Measurements from ENCODE around the gene PRDM16. TPM values are rescaled to one million over a fixed set of nuclear protein-coding genes. Genes with fewer than 3 reads are reported as not detected.

PRDM16 gene
- total and polyA plus RNA-seq, 2 of the 13 experiments (the other 11 are each of a cell fraction or from before 2014, with no cell fraction given), result 0.15 to 0.81 TPM

DNA sequence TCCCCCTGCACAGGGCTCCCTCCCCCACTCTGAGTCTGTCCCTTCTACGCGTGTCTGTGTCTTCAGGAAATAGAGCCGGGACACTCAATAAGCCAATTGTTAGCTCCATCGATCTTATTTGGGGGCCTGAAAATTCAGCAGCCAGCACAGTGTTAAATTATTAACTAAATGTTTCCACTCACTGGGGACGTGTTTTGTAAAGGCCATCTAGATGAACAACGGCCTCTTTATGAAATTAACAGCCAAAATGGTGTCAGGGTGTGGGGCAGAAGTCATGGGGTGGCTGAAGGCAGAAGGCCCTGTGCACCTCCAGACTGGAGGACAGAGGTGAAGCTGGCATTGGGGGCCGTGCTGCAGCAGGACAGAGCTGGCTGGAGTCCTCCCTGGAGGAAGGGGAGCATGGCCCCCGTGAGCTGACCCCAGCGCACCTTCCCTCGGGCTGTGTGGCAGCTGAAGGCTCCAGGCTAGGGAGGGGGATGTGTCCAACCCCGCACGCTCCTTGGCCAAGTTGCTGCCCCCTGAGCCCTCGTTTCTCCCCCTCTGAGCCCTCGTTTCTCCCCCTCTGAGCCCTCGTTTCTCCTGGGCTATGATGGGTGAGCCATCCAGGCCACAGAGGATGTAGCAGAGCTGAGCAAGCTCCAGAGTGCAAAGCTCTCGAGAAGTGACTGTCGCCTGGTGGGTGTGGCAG lies 271.7 kb downstream of the PRDM16 start (continued):
- TF ChIP-seq SP140L (CRISPR knock-in tag; IDR thresholded peaks at IDR 0.05; ENCODE audit: borderline replicate concordance) (no peak), MATR3 (CRISPR knock-in tag; IDR thresholded peaks at IDR 0.05) (no peak), SCMH1 (CRISPR knock-in tag; IDR thresholded peaks at IDR 0.05; ENCODE audit: borderline replicate concordance) (no peak), HOXD1 (CRISPR knock-in tag; IDR thresholded peaks at IDR 0.05) (0 out of 2 replicates have a peak, but pooled peaks have one; percentile 39), WIZ (CRISPR knock-in tag; IDR thresholded peaks at IDR 0.05) (no peak), PHF5A (CRISPR knock-in tag; IDR thresholded peaks at IDR 0.05; ENCODE audit: low read depth, unreplicated experiment) (no peak), SMARCE1 (IDR thresholded peaks at IDR 0.05; ENCODE audit: borderline replicate concordance) (no peak), ETV5 (CRISPR knock-in tag; IDR thresholded peaks at IDR 0.05; ENCODE audit: borderline replicate concordance) (peak; percentile 71; the same call in 1 of the 2 replicates), RARA (CRISPR knock-in tag; IDR thresholded peaks at IDR 0.05) (peak; percentile 63), YEATS4 (CRISPR knock-in tag; IDR thresholded peaks at IDR 0.05; ENCODE audit: borderline replicate concordance) (peak; percentile 74), SPEN (CRISPR knock-in tag; IDR thresholded peaks at IDR 0.05; ENCODE audit: low read depth) (no peak), ZNF703 (CRISPR knock-in tag; IDR thresholded peaks at IDR 0.05; ENCODE audit: borderline replicate concordance) (no peak), EEA1 (CRISPR knock-in tag; IDR thresholded peaks at IDR 0.05; ENCODE audit: borderline replicate concordance) (no peak), ZNF331 (CRISPR knock-in tag; IDR thresholded peaks at IDR 0.05) (peak; percentile 24; the same call in 1 of the 2 replicates)
- TF ChIP-seq, protein P1, sequence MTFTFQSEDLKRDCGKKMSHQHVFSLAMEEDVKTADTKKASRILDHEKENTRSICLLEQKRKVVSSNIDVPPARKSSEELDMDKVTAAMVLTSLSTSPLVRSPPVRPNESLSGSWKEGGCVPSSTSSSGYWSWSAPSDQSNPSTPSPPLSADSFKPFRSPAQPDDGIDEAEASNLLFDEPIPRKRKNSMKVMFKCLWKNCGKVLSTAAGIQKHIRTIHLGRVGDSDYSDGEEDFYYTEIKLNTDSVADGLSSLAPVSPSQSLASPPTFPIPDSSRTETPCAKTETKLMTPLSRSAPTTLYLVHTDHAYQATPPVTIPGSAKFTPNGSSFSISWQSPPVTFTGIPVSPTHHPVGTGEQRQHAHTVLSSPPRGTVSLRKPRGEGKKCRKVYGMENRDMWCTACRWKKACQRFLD (CRISPR knock-in tag; IDR thresholded peaks at IDR 0.05; ENCODE audit: borderline replicate concordance), result peak; percentile 79
- TF ChIP-seq, protein P2, sequence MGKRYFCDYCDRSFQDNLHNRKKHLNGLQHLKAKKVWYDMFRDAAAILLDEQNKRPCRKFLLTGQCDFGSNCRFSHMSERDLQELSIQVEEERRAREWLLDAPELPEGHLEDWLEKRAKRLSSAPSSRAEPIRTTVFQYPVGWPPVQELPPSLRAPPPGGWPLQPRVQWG (CRISPR knock-in tag; IDR thresholded peaks at IDR 0.05; ENCODE audit: borderline replicate concordance, low read depth), result no peak
- TF ChIP-seq, protein P3, sequence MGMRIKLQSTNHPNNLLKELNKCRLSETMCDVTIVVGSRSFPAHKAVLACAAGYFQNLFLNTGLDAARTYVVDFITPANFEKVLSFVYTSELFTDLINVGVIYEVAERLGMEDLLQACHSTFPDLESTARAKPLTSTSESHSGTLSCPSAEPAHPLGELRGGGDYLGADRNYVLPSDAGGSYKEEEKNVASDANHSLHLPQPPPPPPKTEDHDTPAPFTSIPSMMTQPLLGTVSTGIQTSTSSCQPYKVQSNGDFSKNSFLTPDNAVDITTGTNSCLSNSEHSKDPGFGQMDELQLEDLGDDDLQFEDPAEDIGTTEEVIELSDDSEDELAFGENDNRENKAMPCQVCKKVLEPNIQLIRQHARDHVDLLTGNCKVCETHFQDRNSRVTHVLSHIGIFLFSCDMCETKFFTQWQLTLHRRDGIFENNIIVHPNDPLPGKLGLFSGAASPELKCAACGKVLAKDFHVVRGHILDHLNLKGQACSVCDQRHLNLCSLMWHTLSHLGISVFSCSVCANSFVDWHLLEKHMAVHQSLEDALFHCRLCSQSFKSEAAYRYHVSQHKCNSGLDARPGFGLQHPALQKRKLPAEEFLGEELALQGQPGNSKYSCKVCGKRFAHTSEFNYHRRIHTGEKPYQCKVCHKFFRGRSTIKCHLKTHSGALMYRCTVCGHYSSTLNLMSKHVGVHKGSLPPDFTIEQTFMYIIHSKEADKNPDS (CRISPR knock-in tag; IDR thresholded peaks at IDR 0.05), result 0 out of 2 replicates have a peak, but pooled peaks have one; percentile 31
- TF ChIP-seq, protein P4, sequence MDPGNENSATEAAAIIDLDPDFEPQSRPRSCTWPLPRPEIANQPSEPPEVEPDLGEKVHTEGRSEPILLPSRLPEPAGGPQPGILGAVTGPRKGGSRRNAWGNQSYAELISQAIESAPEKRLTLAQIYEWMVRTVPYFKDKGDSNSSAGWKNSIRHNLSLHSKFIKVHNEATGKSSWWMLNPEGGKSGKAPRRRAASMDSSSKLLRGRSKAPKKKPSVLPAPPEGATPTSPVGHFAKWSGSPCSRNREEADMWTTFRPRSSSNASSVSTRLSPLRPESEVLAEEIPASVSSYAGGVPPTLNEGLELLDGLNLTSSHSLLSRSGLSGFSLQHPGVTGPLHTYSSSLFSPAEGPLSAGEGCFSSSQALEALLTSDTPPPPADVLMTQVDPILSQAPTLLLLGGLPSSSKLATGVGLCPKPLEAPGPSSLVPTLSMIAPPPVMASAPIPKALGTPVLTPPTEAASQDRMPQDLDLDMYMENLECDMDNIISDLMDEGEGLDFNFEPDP (CRISPR knock-in tag; conservative IDR thresholded peaks at IDR 0.05), result peak; percentile 82; the same call in 1 of the 2 replicates
- TF ChIP-seq, protein P5, sequence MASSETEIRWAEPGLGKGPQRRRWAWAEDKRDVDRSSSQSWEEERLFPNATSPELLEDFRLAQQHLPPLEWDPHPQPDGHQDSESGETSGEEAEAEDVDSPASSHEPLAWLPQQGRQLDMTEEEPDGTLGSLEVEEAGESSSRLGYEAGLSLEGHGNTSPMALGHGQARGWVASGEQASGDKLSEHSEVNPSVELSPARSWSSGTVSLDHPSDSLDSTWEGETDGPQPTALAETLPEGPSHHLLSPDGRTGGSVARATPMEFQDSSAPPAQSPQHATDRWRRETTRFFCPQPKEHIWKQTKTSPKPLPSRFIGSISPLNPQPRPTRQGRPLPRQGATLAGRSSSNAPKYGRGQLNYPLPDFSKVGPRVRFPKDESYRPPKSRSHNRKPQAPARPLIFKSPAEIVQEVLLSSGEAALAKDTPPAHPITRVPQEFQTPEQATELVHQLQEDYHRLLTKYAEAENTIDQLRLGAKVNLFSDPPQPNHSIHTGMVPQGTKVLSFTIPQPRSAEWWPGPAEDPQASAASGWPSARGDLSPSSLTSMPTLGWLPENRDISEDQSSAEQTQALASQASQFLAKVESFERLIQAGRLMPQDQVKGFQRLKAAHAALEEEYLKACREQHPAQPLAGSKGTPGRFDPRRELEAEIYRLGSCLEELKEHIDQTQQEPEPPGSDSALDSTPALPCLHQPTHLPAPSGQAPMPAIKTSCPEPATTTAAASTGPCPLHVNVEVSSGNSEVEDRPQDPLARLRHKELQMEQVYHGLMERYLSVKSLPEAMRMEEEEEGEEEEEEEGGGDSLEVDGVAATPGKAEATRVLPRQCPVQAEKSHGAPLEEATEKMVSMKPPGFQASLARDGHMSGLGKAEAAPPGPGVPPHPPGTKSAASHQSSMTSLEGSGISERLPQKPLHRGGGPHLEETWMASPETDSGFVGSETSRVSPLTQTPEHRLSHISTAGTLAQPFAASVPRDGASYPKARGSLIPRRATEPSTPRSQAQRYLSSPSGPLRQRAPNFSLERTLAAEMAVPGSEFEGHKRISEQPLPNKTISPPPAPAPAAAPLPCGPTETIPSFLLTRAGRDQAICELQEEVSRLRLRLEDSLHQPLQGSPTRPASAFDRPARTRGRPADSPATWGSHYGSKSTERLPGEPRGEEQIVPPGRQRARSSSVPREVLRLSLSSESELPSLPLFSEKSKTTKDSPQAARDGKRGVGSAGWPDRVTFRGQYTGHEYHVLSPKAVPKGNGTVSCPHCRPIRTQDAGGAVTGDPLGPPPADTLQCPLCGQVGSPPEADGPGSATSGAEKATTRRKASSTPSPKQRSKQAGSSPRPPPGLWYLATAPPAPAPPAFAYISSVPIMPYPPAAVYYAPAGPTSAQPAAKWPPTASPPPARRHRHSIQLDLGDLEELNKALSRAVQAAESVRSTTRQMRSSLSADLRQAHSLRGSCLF (CRISPR knock-in tag; IDR thresholded peaks at IDR 0.05; ENCODE audit: borderline replicate concordance), result no peak
